ENCODE data around the gene PRSS38.
"Not testable (repeated sequence)": the region's sequence is repeated elsewhere in the genome, so short reads cannot be mapped to it uniquely, and the experiment has no call there.

The PRSS38 gene

GRCh38 chr1:227838181-227838580, 22.7 kb downstream of the PRSS38 start:
- no peak overlapping the region for H3K4me3 Mint-ChIP-seq
- H3K4me1 Mint-ChIP-seq (ENCODE audit: low read depth), result no peaks in the 10 kb centered on the region
- no peaks in the 10 kb centered on the region for H3K9me3 Mint-ChIP-seq
- H3K27ac Mint-ChIP-seq, result no peak overlapping the region
- H3K36me3 Mint-ChIP-seq (ENCODE audit: low read depth), result no peaks in the 10 kb centered on the region
- H3K27me3 Mint-ChIP-seq, result no peaks in the 10 kb centered on the region

GRCh38 chr1:227841096-227841495, 25.6 kb downstream of the PRSS38 start:
- H3K4me1 Mint-ChIP-seq (ENCODE audit: low read depth), result no peaks in the 10 kb centered on the region
- no peaks in the 10 kb centered on the region for H3K27me3 Mint-ChIP-seq
- no peak overlapping the region for H3K4me3 Mint-ChIP-seq
- no peaks in the 10 kb centered on the region for H3K36me3 Mint-ChIP-seq (ENCODE audit: low read depth)
- no peaks in the 10 kb centered on the region for H3K9me3 Mint-ChIP-seq
- H3K27ac Mint-ChIP-seq, result no peak overlapping the region

DNA sequence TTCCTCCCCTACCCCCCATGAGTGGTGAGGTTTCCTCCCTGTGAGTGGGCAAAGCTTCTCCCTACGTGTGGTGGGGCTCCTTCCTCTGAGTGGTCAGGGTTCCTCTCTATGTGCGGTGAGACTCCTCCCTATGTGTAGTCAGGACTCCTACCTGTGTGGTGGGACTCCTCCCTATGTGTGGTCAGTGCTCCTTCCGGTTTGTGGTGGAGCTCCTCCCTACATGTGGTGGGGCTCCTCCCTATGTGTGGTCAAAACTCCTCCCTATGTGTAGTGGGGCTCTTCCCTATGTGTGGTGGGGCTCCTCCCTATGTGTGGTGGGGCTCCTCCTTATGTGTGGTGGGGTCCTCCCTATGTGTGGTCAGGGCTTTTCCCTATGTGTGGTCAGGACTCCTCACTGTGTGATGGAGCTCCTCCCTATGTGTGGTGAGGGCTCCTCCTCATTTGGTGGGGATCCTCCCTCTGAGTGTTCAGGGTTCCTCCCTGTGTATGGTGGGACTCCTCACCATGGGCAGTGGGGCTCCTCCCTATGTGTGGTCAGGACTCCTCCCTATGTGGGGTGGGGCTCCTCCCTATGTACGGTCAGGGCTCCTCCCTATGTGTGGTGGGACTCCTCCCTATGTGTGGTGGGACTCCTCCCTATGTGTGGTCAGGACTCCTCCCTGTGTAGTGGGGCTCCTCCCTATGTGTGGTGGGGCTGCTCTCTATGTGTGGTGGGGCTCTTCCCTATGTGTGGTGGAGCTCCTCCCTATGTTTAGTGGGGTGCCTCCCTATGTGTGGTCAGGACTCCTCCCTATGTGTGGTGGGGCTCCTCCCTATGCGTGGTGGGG, 29.1 kb downstream of the PRSS38 start:
- peaks cover 11% of the 10 kb centered on the region for H3K9me3 Mint-ChIP-seq
- no peak overlapping the region for H3K27ac Mint-ChIP-seq
- no peaks in the 10 kb centered on the region for H3K36me3 Mint-ChIP-seq (ENCODE audit: low read depth)
- no peak overlapping the region for H3K4me3 Mint-ChIP-seq
- no peaks in the 10 kb centered on the region for H3K4me1 Mint-ChIP-seq (ENCODE audit: low read depth)
- no peaks in the 10 kb centered on the region for H3K27me3 Mint-ChIP-seq

DNA sequence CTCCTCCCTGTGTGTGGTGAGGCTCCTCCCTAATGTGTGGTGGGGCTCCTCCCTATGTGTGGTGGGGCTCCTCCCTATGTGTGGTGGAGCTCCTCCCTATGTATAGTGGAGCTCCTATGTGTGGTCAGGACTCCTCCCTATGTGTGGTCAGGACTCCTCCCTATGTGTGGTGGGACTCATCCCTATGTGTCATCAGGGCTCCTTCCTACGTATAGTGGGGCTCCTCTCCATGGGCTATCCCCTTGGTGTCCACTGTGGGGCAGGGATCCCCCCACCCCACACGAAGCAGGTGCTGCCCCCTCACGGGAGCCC, 29.6 kb downstream of the PRSS38 start:
- Mint-ChIP-seq H3K4me1 (ENCODE audit: low read depth) (no peaks in the 10 kb centered on the region), H3K9me3 (peaks cover 11% of the 10 kb centered on the region), H3K27me3 (no peaks in the 10 kb centered on the region), H3K27ac (no peak overlapping the region), H3K36me3 (ENCODE audit: low read depth) (no peaks in the 10 kb centered on the region), H3K4me3 (no peak overlapping the region)

- no peak overlapping the region for H3K4me3 Mint-ChIP-seq
Measured at GRCh38 chr1:227845519-227845918, 30.0 kb downstream of the PRSS38 start.

DNA sequence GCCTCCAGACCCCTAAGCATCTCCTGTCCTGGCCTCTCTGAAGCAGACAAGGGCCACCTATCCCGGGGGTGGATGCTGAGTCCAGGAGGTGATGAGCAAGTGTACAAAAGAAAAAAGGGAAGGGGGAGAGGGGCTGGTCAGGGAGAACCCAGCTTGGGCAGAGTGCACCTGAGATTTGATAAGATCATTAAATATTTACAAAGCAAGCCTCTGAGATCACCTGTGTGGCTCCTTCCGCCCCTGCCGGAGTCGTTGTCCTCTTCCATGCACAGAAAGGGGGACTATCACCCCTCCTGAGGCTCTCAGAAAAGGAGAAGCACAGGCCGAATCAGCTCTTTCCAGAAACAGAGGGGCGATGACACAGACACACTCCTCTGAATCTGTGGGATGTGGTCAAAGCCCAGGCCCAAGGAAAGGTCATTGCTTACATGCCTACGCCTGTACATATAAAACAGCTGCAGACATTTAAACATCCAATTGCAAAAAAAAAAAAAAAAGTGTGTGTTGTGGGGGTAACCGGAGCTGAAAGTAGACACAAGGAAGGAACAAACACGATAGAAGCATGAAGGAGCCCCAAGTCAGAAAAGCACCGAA, 30.9 kb downstream of the PRSS38 start:
- Mint-ChIP-seq H3K27me3 (no peaks in the 10 kb centered on the region), H3K27ac (no peak overlapping the region), H3K9me3 (peaks cover 11% of the 10 kb centered on the region), H3K36me3 (ENCODE audit: low read depth) (no peaks in the 10 kb centered on the region), H3K4me3 (no peak overlapping the region), H3K4me1 (ENCODE audit: low read depth) (no peaks in the 10 kb centered on the region)

More at GRCh38 chr1:227845519-227845918, 30.0 kb downstream of the PRSS38 start:
- H3K4me1 Mint-ChIP-seq (ENCODE audit: low read depth), result no peaks in the 10 kb centered on the region
- no peaks in the 10 kb centered on the region for H3K36me3 Mint-ChIP-seq (ENCODE audit: low read depth)
- peaks cover 11% of the 10 kb centered on the region for H3K9me3 Mint-ChIP-seq
- no peaks in the 10 kb centered on the region for H3K27me3 Mint-ChIP-seq
- H3K27ac Mint-ChIP-seq, result no peak overlapping the region

DNA sequence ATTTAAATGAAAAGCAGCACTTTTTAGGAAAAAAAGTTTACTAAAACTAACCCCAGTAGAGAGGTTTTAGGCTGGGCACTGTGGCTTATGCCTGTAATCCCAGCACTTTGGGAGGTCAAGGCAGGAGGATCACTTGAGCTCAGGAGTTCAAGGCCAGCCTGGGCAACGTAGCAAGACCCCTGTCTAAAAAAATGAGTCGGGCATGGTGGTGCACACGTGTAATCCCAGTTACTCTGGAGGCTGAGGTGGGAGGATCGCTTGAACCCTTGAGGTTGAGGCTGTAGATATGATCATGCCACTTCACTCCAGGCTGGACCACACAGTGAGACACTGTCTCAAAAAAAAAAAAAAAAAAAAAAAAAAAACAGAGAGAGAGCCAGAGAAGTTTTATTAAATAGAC, 31.6 kb downstream of the PRSS38 start:
- peaks cover 11% of the 10 kb centered on the region for H3K9me3 Mint-ChIP-seq
- not testable (repeated sequence) for H3K36me3 Mint-ChIP-seq (ENCODE audit: low read depth); H3K27me3 Mint-ChIP-seq; H3K4me3 Mint-ChIP-seq; H3K4me1 Mint-ChIP-seq (ENCODE audit: low read depth); H3K27ac Mint-ChIP-seq

DNA sequence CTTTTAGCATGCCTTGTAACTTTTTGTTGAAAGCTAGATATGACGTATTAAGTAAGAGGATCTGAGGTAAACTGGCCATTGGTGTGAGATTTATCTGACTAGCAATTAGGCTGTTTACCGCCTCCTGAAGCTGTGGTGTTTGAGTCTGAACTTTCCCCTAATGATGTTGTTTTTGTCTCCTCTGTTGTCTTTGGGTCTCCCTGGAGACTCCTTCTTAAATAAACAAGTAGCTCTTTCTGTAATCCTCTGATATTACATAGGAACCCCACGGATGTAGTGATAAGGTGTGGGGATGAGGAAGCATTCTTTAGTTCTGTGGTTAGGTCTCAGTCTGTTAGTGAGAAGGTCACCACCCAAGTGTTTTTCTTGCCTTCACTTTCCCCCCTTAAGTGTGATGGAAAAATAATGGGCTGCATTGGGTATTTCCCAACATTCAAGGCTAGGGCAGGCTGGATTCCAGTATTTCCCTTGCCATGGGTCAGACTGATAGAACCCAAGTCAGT, 33.0 kb downstream of the PRSS38 start:
- no peak overlapping the region for H3K27ac Mint-ChIP-seq

GRCh38 chr1:227849251-227849650, 33.8 kb downstream of the PRSS38 start:
- Mint-ChIP-seq H3K4me1 (ENCODE audit: low read depth) (no peaks in the 10 kb centered on the region), H3K27me3 (peaks cover 4% of the 10 kb centered on the region), H3K4me3 (no peak overlapping the region), H3K9me3 (peaks cover 11% of the 10 kb centered on the region), H3K36me3 (ENCODE audit: low read depth) (no peaks in the 10 kb centered on the region), H3K27ac (no peak overlapping the region)

More for the DNA sequence above, 33.0 kb downstream of the PRSS38 start:
- H3K36me3 Mint-ChIP-seq (ENCODE audit: low read depth), result no peaks in the 10 kb centered on the region
- H3K4me3 Mint-ChIP-seq, result no peak overlapping the region
- no peaks in the 10 kb centered on the region for H3K4me1 Mint-ChIP-seq (ENCODE audit: low read depth)
- peaks cover 11% of the 10 kb centered on the region for H3K9me3 Mint-ChIP-seq
- H3K27me3 Mint-ChIP-seq, result peaks cover 4% of the 10 kb centered on the region

- Mint-ChIP-seq H3K9me3 (peaks cover under 1% of the 10 kb centered on the region), H3K36me3 (ENCODE audit: low read depth) (no peaks in the 10 kb centered on the region), H3K4me1 (ENCODE audit: low read depth) (no peaks in the 10 kb centered on the region), H3K27ac (no peak overlapping the region), H3K27me3 (peaks cover 4% of the 10 kb centered on the region), H3K4me3 (no peak overlapping the region)
Measured at GRCh38 chr1:227854189-227854588, 38.7 kb downstream of the PRSS38 start.

DNA sequence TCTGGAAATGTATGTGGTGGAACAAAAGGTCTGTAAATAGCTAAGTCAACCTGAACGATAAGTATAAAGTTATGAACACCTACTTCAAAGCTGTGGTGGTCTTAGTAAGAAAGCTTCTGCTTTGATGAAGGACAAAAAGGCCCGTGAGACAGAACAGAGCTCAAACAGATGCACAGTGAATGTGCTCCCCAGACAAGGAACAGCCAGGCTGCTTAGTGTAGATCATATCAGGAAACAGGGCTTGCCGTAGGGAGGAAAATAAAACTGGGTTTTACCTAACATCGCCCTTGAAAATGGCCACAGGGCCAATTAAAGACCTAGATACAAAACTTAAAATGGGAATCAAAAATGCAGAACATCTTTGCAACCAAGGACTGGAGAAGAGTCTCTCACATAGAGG, 40.2 kb downstream of the PRSS38 start:
- H3K27me3 Mint-ChIP-seq, result peaks cover 4% of the 10 kb centered on the region
- no peaks in the 10 kb centered on the region for H3K4me1 Mint-ChIP-seq (ENCODE audit: low read depth)
- H3K36me3 Mint-ChIP-seq (ENCODE audit: low read depth), result no peaks in the 10 kb centered on the region
- H3K27ac Mint-ChIP-seq, result no peak overlapping the region
- H3K9me3 Mint-ChIP-seq, result no peaks in the 10 kb centered on the region
- no peak overlapping the region for H3K4me3 Mint-ChIP-seq

GRCh38 chr1:227856147-227856858, 40.8 kb downstream of the PRSS38 start:
- H3K4me3 Mint-ChIP-seq, result no peak overlapping the region
- no peaks in the 10 kb centered on the region for H3K9me3 Mint-ChIP-seq
- peaks cover 4% of the 10 kb centered on the region for H3K27me3 Mint-ChIP-seq
- H3K36me3 Mint-ChIP-seq (ENCODE audit: low read depth), result no peaks in the 10 kb centered on the region
- no peak overlapping the region for H3K27ac Mint-ChIP-seq
- no peaks in the 10 kb centered on the region for H3K4me1 Mint-ChIP-seq (ENCODE audit: low read depth)

DNA sequence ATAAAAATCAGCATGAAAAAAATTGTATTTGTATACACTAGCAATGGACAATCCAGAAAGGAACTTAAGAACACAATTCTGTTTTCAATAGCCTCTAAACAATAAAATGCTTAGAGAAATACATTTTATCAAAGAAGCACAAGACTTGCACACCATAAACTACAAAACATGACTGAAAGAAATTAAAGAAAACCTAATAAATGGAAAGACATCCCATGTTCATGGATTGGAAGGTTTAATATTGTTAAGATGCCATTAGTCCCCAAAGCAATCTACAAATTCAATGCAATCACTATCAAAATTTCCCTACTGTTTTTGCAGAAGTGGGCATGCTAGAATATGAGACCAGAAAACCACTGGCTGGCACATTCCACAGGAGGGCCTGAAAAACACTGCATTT, 49.4 kb downstream of the PRSS38 start:
- Mint-ChIP-seq H3K4me1 (ENCODE audit: low read depth) (peaks cover 10% of the 10 kb centered on the region), H3K36me3 (ENCODE audit: low read depth) (no peaks in the 10 kb centered on the region), H3K27me3 (no peaks in the 10 kb centered on the region)

DNA sequence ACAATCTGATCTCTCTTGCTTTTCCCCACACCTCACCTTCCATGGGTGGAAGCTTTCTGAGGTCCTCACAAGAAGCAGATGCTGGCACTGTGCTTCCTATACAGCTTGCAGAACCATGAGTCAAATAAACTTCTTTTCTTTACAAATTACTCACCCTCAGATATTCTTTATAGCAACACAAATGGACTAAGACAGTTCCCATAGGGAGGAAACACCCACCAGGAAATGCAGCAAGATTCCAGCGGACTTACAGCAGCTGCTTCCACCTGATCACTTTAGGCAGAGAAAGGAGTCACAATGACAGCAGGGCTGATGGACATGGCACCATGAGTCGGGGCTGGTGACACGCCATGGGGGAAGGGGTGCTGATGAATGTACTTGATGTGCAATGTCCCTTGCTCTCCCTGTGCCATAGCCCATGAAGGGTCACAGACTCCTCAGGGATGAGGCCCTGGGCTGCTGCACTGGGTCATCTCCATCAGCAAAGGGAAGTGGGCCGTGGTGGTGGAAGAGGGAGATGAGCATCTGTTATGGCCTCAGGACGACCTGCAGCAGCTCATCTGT, 53.9 kb downstream of the PRSS38 start:
- no peaks in the 10 kb centered on the region for H3K27me3 Mint-ChIP-seq
- H3K27ac Mint-ChIP-seq, result no peak overlapping the region
- no peaks in the 10 kb centered on the region for H3K36me3 Mint-ChIP-seq (ENCODE audit: low read depth)
- H3K4me1 Mint-ChIP-seq (ENCODE audit: low read depth), result peaks cover 30% of the 10 kb centered on the region
- peaks cover 9% of the 10 kb centered on the region for H3K9me3 Mint-ChIP-seq
- H3K4me3 Mint-ChIP-seq, result no peak overlapping the region

More for the DNA sequence above, 49.4 kb downstream of the PRSS38 start:
- Mint-ChIP-seq H3K9me3 (peaks cover 4% of the 10 kb centered on the region), H3K4me3 (no peak overlapping the region), H3K27ac (no peak overlapping the region)

GRCh38 chr1:227869851-227870305, 54.4 kb downstream of the PRSS38 start:
- H3K27me3 Mint-ChIP-seq, result no peaks in the 10 kb centered on the region
- no peaks in the 10 kb centered on the region for H3K36me3 Mint-ChIP-seq (ENCODE audit: low read depth)
- no peak overlapping the region for H3K27ac Mint-ChIP-seq
- H3K9me3 Mint-ChIP-seq, result peaks cover 10% of the 10 kb centered on the region
- H3K4me1 Mint-ChIP-seq (ENCODE audit: low read depth), result peaks cover 30% of the 10 kb centered on the region
- H3K4me3 Mint-ChIP-seq, result no peak overlapping the region
